Stomach smooth muscle (tissue), 2 donors: Measurements from ENCODE around the gene NHSL2.
"Not testable (repeated sequence)": the region's sequence is repeated elsewhere in the genome, so short reads cannot be mapped to it uniquely, and the experiment has no call there.

Experiments
- H3K27ac ChIP-seq: one replicate; pipeline ENCODE4 v1.7.0; 2013; ENCODE audit warnings: mild to moderate bottlenecking, low read length, inconsistent platforms
- H3K27me3 ChIP-seq, 2 donors: one replicate each; pipeline ENCODE4 v1.7.0; 2013; ENCODE audit warnings: low read length in 2 of 2; ENCODE audit not compliant: insufficient read depth in 2 of 2, control insufficient read depth in 1 of 2
- H3K36me3 ChIP-seq, 2 donors: one replicate each; pipeline ENCODE4 v1.7.0; 2013; ENCODE audit warnings: low read length in 2 of 2; ENCODE audit not compliant: control insufficient read depth in 2 of 2, insufficient read depth in 2 of 2
- H3K4me1 ChIP-seq: one replicate; pipeline ENCODE4 v1.7.0; 2013; ENCODE audit warnings: low read length; ENCODE audit not compliant: control insufficient read depth, insufficient read depth
- H3K4me3 ChIP-seq, 2 donors: one replicate each; pipeline ENCODE4 v1.7.0; 2013; ENCODE audit warnings: low read length in 2 of 2
- H3K9ac ChIP-seq, 2 donors: one replicate each; pipeline ENCODE4 v1.7.0; 2013; ENCODE audit warnings: low read length in 2 of 2, mild to moderate bottlenecking in 1 of 2
- H3K9me3 ChIP-seq, 2 donors: one replicate each; pipeline ENCODE4 v1.7.0; 2013; ENCODE audit warnings: low read length in 2 of 2; ENCODE audit not compliant: control insufficient read depth in 2 of 2
- donor health status: healthy.
- donor health status: Pancreatic carcinoma.

The NHSL2 gene

GRCh38 chrX:71910643-71910985 lies at the start of gene NHSL2:
Gene NHSL2 (plus strand): TSS chrX:71910845.
- Histone ChIP-seq H3K9me3 (no peaks in the 10 kb centered on the region), H3K4me1 (peaks cover 3% of the 10 kb centered on the region), H3K9ac (no peak within 1 kb of the TSS), H3K27me3 (peaks cover 0 to 24% of the 10 kb centered on the region in 2 donors), H3K4me3 (peak within 1 kb of the TSS; percentile 49 to 72), H3K27ac (no peak within 1 kb of the TSS), H3K36me3 (no peaks in the 10 kb centered on the region)

GRCh38 chrX:71867680-71868079 lies 43.0 kb upstream of the NHSL2 start:
- no peak overlapping the region for H3K4me3 ChIP-seq
- no peak overlapping the region for H3K27ac ChIP-seq
- peaks cover 3% of the 10 kb centered on the region for H3K4me1 ChIP-seq
- H3K27me3 ChIP-seq, result peaks cover 0 to 17% of the 10 kb centered on the region in 2 donors
- no peaks in the 10 kb centered on the region for H3K9me3 ChIP-seq
- no peak overlapping the region for H3K9ac ChIP-seq
- H3K36me3 ChIP-seq, result no peaks in the 10 kb centered on the region

DNA sequence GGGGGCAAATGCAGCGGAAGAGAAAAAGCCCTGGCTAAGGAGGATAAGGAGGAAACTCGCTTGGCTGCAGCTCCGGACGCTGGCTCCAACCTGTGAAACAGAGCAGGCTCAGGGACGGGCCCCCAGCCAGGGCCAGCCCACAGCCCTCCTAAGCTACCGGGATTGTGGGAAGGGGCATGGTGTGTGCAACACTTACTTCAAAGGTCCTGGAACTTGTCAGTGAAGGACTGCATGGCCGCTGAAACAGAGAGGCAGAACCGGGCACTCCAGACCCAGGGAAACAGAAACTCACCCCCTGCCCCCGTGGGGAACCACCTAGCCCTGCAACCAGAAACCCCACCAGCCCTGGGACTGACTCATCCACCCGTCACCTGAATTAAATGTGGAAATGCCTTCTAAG lies 41.1 kb upstream of the NHSL2 start:
- H3K4me1 ChIP-seq, H3K9me3 ChIP-seq, H3K9ac ChIP-seq, H3K4me3 ChIP-seq, H3K27ac ChIP-seq, H3K36me3 ChIP-seq: not testable (repeated sequence)
- peaks cover 0 to 18% of the 10 kb centered on the region in 2 donors for H3K27me3 ChIP-seq

DNA sequence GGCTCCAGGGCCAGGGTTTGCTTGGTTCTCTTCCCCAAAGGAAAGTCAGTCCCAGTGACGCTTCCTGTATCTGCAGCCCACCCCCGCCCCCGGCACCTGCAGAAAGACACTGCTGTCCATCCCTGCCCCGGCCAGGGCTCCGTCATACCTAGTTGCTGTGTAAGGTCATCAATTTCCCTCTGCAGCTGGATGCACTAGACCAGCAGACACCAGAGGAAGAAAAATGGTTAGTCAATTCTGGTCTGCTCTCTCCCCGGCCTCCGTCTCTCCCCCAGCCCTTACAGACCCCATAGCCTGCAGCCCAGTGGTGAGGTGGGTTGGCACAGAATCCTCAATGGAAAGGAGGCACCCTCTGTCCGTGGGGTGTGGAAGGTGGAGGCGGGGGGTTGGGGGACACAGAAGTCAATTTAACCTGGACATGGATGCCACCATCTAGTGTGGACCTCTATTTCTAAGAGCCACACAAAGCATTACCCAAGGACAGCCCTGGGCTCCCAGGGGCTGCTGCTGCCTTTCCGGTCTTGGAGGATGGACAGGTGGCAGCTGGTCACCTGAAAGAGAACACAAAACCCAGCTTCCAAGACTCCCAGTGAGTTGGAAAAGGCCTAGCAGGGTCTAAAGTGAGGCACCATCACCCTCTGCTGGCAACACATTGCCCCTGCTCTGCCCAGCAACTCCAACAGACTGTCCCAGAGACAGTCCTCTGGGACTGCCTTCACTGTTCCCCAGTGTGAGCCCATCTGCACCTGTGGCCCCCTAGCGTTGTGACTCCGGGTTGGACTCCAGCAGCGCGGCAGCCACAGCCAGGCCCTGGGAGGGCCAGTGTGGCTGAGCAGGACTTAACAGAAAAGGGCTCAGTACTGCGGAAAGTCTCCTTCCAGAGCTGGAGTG lies 40.2 kb upstream of the NHSL2 start:
- peaks cover 3% of the 10 kb centered on the region for H3K4me1 ChIP-seq
- no peak overlapping the region for H3K9ac ChIP-seq
- peaks cover 0 to 23% of the 10 kb centered on the region in 2 donors for H3K27me3 ChIP-seq
- H3K4me3 ChIP-seq, result no peak overlapping the region
- H3K36me3 ChIP-seq, result no peaks in the 10 kb centered on the region
- no peak overlapping the region for H3K27ac ChIP-seq
- H3K9me3 ChIP-seq, result no peaks in the 10 kb centered on the region

- H3K4me1 ChIP-seq, result peaks cover 3% of the 10 kb centered on the region
- H3K9ac ChIP-seq, result no peak overlapping the region
- no peaks in the 10 kb centered on the region for H3K36me3 ChIP-seq
- H3K27me3 ChIP-seq, result peaks cover 0 to 21% of the 10 kb centered on the region in 2 donors
- H3K27ac ChIP-seq, result no peak overlapping the region
- H3K4me3 ChIP-seq, result no peak overlapping the region
- no peaks in the 10 kb centered on the region for H3K9me3 ChIP-seq
Measured at GRCh38 chrX:71871367-71871766, 39.3 kb upstream of the NHSL2 start.

- no peaks in the 10 kb centered on the region for H3K36me3 ChIP-seq
- no peak overlapping the region for H3K9ac ChIP-seq
- H3K27me3 ChIP-seq, result peaks cover 0 to 17% of the 10 kb centered on the region in 2 donors
- no peak overlapping the region for H3K4me3 ChIP-seq
- H3K9me3 ChIP-seq, result no peaks in the 10 kb centered on the region
- H3K4me1 ChIP-seq, result peaks cover 3% of the 10 kb centered on the region
- no peak overlapping the region for H3K27ac ChIP-seq
Measured at GRCh38 chrX:71872542-71873458, 37.8 kb upstream of the NHSL2 start.

GRCh38 chrX:71873459-71873833 lies 37.2 kb upstream of the NHSL2 start:
- Histone ChIP-seq H3K27ac (no peak overlapping the region), H3K27me3 (peaks cover 0 to 15% of the 10 kb centered on the region in 2 donors)

DNA sequence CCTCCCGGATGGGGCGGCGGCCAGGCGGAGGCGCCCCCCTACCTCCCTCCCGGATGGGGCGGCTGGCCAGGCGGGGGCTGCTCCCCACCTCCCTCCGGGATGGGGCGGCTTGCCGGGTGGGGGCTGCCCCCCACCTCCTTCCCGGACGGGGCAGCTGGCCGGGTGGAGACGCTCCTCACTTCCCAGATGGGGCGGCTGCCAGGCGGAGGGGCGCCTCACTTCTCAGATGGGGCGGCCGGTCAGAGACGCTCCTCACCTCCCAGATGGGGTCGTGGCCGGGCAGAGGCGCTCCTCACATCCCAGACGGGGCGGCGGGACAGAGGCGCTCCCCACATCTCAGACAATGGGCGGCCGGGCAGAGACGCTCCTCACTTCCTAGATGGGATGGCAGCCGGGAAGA lies 33.8 kb upstream of the NHSL2 start:
- not testable (repeated sequence) for H3K9me3 ChIP-seq, H3K27ac ChIP-seq, H3K4me3 ChIP-seq, H3K4me1 ChIP-seq, H3K27me3 ChIP-seq, H3K9ac ChIP-seq, H3K36me3 ChIP-seq

More at GRCh38 chrX:71873459-71873833, 37.2 kb upstream of the NHSL2 start:
- Histone ChIP-seq H3K4me3 (no peak overlapping the region), H3K9ac (no peak overlapping the region), H3K9me3 (no peaks in the 10 kb centered on the region), H3K4me1 (peaks cover 3% of the 10 kb centered on the region), H3K36me3 (no peaks in the 10 kb centered on the region)

DNA sequence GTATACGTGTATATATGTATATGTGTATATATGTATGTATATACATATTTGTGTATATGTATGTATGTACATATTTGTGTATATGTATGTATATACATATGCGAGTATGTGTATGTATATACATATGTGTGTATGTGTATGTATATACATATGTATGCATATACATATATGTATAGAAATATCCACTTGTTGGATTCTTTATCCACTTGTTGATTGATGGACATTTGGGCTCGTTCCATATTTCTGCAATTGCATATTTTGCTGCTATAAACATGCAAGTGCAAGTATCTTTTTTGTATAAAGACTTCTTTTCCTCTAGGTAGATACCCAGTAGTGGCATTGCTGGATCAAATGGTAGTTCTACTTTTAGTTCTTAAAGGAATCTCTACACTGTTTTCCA lies 25.5 kb upstream of the NHSL2 start:
- H3K27me3 ChIP-seq, result no peaks in the 10 kb centered on the region
- no peaks in the 10 kb centered on the region for H3K36me3 ChIP-seq
- H3K9ac ChIP-seq, result no peak overlapping the region
- no peaks in the 10 kb centered on the region for H3K4me1 ChIP-seq
- H3K4me3 ChIP-seq, result no peak overlapping the region
- no peak overlapping the region for H3K27ac ChIP-seq
- no peaks in the 10 kb centered on the region for H3K9me3 ChIP-seq

DNA sequence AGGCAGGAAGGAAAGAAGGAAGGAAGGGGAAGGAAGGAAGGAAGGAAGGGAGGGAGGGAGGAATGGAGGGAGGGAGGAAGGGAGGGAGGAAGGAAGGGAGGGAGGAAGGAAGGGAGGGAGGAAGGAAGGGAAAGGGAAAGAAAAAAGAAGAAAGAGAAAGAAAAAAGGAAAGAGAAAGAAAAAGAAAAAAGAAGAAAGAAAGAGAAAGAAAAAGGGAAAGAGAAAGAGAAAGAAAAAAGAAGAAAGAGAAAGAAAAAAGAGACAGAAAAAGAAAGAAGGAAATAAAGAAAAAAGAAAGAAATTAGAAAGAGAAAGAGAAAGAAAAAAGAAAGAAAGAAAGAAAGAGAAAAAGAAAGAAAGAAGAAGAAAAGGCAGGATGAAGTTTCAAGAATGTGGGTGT lies 15.0 kb upstream of the NHSL2 start:
- no peaks in the 10 kb centered on the region for H3K4me1 ChIP-seq
- H3K4me3 ChIP-seq, result no peak overlapping the region
- peaks cover 0 to 2% of the 10 kb centered on the region in 2 donors for H3K27me3 ChIP-seq
- H3K9me3 ChIP-seq, result no peaks in the 10 kb centered on the region
- H3K27ac ChIP-seq, result no peak overlapping the region
- H3K36me3 ChIP-seq, result no peaks in the 10 kb centered on the region
- H3K9ac ChIP-seq, result no peak overlapping the region
